Measurements from ENCODE around the gene BCO1. TPM values are rescaled to one million over a fixed set of nuclear protein-coding genes. Genes with fewer than 3 reads are reported as not detected.

Gene BCO1
- total and polyA plus RNA-seq, 7 donors: 0.83 to 6.2 (median 3.0) TPM; not detected in 1

DNA sequence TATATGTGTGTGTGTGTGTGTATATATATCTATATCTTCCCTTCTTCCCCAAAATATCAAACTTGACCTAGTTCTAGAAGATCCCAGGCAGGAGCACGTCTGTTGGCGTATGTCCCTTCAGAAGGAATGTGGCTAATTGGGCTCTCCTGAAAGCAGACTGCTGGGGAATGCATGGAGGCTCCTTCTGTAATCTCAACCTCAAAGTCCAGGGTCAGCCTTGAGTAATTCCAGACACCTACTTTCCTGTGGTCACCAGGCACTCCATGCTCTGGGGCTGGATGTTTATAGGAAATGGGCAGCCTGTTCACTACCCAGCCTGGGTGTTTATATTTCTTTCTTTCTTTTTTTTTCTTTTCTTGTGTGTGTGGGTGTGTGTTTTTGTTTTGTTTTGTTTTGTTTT lies 13.4 kb downstream of the BCO1 start:
- WGBS, 2 donors: 75 to 79% methylated on average over 2 of the region's 2 CpGs
- Histone ChIP-seq H3K4me3 (no peak overlapping the region), H3K27ac (peak overlapping the region in 3 of 4 donors; percentile 66 to 74 (median 66)), H3K27me3 (no peaks in the 10 kb centered on the region), H3K4me1 (peaks cover 0 to 19% (median 12%) of the 10 kb centered on the region in 4 donors), H3K9me3 (no peaks in the 10 kb centered on the region), H3K36me3 (no peaks in the 10 kb centered on the region)
- DNase-seq: no peak
- TF ChIP-seq EP300 (IDR thresholded peaks at IDR 0.05): peak in 3 of 4 donors; percentile 21 to 51 (median 25)
- TF ChIP-seq POLR2A (IDR thresholded peaks at IDR 0.05): no peak
- peak; percentile 27 to 73 (median 70) for TF ChIP-seq POLR2AphosphoS5 (IDR thresholded peaks at IDR 0.05)
- TF ChIP-seq, protein P1, sequence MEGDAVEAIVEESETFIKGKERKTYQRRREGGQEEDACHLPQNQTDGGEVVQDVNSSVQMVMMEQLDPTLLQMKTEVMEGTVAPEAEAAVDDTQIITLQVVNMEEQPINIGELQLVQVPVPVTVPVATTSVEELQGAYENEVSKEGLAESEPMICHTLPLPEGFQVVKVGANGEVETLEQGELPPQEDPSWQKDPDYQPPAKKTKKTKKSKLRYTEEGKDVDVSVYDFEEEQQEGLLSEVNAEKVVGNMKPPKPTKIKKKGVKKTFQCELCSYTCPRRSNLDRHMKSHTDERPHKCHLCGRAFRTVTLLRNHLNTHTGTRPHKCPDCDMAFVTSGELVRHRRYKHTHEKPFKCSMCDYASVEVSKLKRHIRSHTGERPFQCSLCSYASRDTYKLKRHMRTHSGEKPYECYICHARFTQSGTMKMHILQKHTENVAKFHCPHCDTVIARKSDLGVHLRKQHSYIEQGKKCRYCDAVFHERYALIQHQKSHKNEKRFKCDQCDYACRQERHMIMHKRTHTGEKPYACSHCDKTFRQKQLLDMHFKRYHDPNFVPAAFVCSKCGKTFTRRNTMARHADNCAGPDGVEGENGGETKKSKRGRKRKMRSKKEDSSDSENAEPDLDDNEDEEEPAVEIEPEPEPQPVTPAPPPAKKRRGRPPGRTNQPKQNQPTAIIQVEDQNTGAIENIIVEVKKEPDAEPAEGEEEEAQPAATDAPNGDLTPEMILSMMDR (IDR thresholded peaks at IDR 0.05): no peak
- intact Hi-C loops (cut with DNase I): no loop called here

GRCh38 chr16:81253141-81253540 lies 14.7 kb downstream of the BCO1 start:
- Histone ChIP-seq H3K27ac (peak overlapping the region in 1 of 4 donors; percentile 74), H3K4me1 (peaks cover 0 to 19% (median 12%) of the 10 kb centered on the region in 4 donors), H3K9me3 (no peaks in the 10 kb centered on the region), H3K36me3 (no peaks in the 10 kb centered on the region), H3K27me3 (no peaks in the 10 kb centered on the region), H3K4me3 (no peak overlapping the region)
- intact Hi-C loops (cut with DNase I): no loop called here
- no peak for TF ChIP-seq EP300 (IDR thresholded peaks at IDR 0.05)
- TF ChIP-seq POLR2A (IDR thresholded peaks at IDR 0.05): no peak
- TF ChIP-seq POLR2AphosphoS5 (IDR thresholded peaks at IDR 0.05): no peak
- TF ChIP-seq, protein P1 (IDR thresholded peaks at IDR 0.05): no peak
- no peak for DNase-seq
- 93 to 95% methylated on average over 5 of the region's 5 CpGs for WGBS, 2 donors

DNA sequence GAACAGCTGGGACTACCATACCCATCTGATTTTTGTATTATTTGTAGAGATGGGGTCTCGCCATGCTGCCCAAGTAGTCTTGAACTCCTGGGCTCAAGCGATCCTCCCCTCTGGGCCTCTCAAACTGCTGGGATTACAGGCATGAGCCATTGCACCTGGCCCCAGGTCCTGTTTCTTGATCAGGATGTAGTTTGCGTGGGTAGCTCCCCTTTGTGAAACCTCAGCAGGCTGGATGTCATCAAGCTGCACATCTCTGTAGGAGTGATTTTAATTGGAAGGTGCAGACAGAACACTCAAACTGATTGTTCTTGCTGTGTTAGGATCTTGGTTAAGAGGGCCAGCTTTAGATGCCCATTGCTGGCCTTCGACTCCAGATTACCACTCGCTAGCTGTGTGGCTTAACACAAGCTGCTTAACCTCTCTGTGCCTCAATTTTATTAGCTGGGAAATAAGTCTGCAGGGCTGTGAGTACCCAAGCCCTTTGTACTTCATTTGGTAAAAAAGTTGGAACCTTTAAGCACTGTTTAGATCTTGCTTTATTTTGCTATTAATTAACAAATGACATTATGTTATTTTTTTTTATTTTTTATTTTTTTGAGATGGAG lies 16.5 kb downstream of the BCO1 start:
- no peak for DNase-seq
- 93 to 95% methylated on average over 5 of the region's 5 CpGs for WGBS, 2 donors
- H3K4me1 ChIP-seq: peaks cover 0 to 19% (median 12%) of the 10 kb centered on the region in 4 donors
- no peak overlapping the region for H3K27ac ChIP-seq
- no peaks in the 10 kb centered on the region for H3K9me3 ChIP-seq
- TF ChIP-seq, protein P1 (IDR thresholded peaks at IDR 0.05): no peak
- TF ChIP-seq POLR2AphosphoS5 (IDR thresholded peaks at IDR 0.05): no peak
- TF ChIP-seq POLR2A (IDR thresholded peaks at IDR 0.05): no peak
- no peak for TF ChIP-seq EP300 (IDR thresholded peaks at IDR 0.05)
- H3K4me3 ChIP-seq: no peak overlapping the region
- intact Hi-C loops (cut with DNase I): no loop called here
- H3K36me3 ChIP-seq: no peaks in the 10 kb centered on the region
- H3K27me3 ChIP-seq: no peaks in the 10 kb centered on the region

DNA sequence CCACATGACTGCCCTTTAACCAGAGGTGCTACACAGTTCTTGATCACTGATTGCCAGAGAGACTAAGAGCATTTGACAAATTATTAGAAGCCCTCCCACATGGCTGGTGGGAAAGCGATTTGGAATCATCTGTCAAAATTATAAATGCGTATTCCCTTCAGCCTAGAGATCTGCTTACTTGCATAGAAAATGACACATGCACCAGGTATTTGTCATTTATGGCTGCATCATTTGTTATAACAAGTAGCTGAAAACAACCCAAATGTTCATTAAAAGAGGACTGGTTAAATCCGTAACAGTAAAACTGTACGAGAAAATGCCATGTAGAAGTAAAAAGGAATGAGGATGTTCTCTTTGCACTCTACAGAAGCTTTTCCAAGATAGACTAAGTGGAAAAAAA lies 21.4 kb downstream of the BCO1 start:
- H3K27ac ChIP-seq: no peak overlapping the region
- H3K27me3 ChIP-seq: no peaks in the 10 kb centered on the region
- no peaks in the 10 kb centered on the region for H3K36me3 ChIP-seq
- no peak overlapping the region for H3K4me3 ChIP-seq
- H3K9me3 ChIP-seq: no peaks in the 10 kb centered on the region
- peaks cover 0 to 26% (median 16%) of the 10 kb centered on the region in 4 donors for H3K4me1 ChIP-seq
- WGBS, 2 donors: 92 to 94% methylated on average over 4 of the region's 4 CpGs
- intact Hi-C loops (cut with DNase I): no loop called here
- no peak for DNase-seq
- TF ChIP-seq POLR2AphosphoS5 (IDR thresholded peaks at IDR 0.05) (no peak), POLR2A (IDR thresholded peaks at IDR 0.05) (no peak), EP300 (IDR thresholded peaks at IDR 0.05) (no peak)
- TF ChIP-seq, protein P1 (IDR thresholded peaks at IDR 0.05): no peak

All from sigmoid colon (tissue), 7 donors.